SK-N-SH (cell line): ENCODE results near the gene KRT17. TPM values are rescaled to one million over a fixed set of nuclear protein-coding genes. Genes with fewer than 3 reads are reported as not detected.

ENCODE experiments used
- CTCF ChIA-PET: fragments of 300-600, 350-600 bp; formaldehyde crosslinking; extraction: SDS; loops from one replicate; lab custom pipeline; 2021; lab: Yijun Ruan, JAX
- POLR2A ChIA-PET: fragments of 350-600 bp; sonication (Branson Sonifier 250); formaldehyde crosslinking; extraction: SDS; loops from one replicate; lab custom pipeline; 2020; ENCODE audit warnings: antibody characterized with exemption, inconsistent platforms; lab: Yijun Ruan, JAX
- DNase-seq: peaks from one replicate; pipeline ENCODE4 v3.0.0; 2012
- H2AFZ ChIP-seq: fragments of 200-600 bp; sonication (generic); 2 replicates; pipeline ENCODE4 v1.8.1; 2016; ENCODE audit warnings: antibody characterized with exemption, mild to moderate bottlenecking, low read depth
- H3F3A ChIP-seq: fragments of 200-600 bp; sonication (generic); replicated peaks from 2 replicates; pipeline ENCODE3; 2016; ENCODE audit warnings: antibody characterized with exemption, mild to moderate bottlenecking; ENCODE audit not compliant: insufficient read depth
- H3K27ac ChIP-seq, 2 experiments: fragments of 200-500 bp in 1 of 2; fragments of 200-600 bp in 1 of 2; sonication (Bioruptor generic) in 1 of 2; sonication (generic), shearing (Covaris generic) in 1 of 2; 2 replicates each; pipeline versions ENCODE4 v1.5.1 to v1.6.1; 2014 to 2016; ENCODE audit warnings: low read depth in 2 of 2, inconsistent platforms in 1 of 2, low read length in 1 of 2, mild to moderate bottlenecking in 1 of 2, mixed read lengths in 1 of 2
- H3K27me3 ChIP-seq: fragments of 200-600 bp; sonication (generic), shearing (Covaris generic); 2 replicates; pipeline ENCODE4 v1.6.1; 2016; ENCODE audit warnings: mixed run types; ENCODE audit not compliant: insufficient read depth
- H3K36me3 ChIP-seq, 2 experiments: fragments of 200-500 bp in 1 of 2; fragments of 200-600 bp in 1 of 2; sonication (Bioruptor generic) in 1 of 2; sonication (generic) in 1 of 2; replicated peaks in 1 of 2; 2 replicates each; pipeline versions ENCODE3 to v1.5.1; 2014 to 2016; ENCODE audit warnings: low read length in 1 of 2, mild to moderate bottlenecking in 1 of 2; ENCODE audit not compliant: insufficient read depth in 2 of 2, control insufficient read depth in 1 of 2
- H3K4me1 ChIP-seq, 2 experiments: fragments of 200-500 bp in 1 of 2; fragments of 200-600 bp in 1 of 2; sonication (Bioruptor generic) in 1 of 2; sonication (generic), shearing (Covaris generic) in 1 of 2; 2 replicates each; pipeline versions ENCODE4 v1.5.1 to v1.6.1; 2014 to 2016; ENCODE audit warnings: low read depth in 1 of 2, low read length in 1 of 2, mixed run types in 1 of 2; ENCODE audit not compliant: insufficient read depth in 2 of 2, control insufficient read depth in 1 of 2
- H3K4me2 ChIP-seq: fragments of 200-600 bp; sonication (generic), shearing (Covaris generic); 2 replicates; pipeline ENCODE4 v1.6.1; 2017; ENCODE audit warnings: mixed run types
- H3K4me3 ChIP-seq, 2 experiments: fragments of 200-500 bp in 1 of 2; fragments of 200-600 bp in 1 of 2; sonication (Bioruptor generic) in 1 of 2; sonication (generic), shearing (Covaris generic) in 1 of 2; 2 replicates each; pipeline versions ENCODE4 v1.5.1 to v1.8.1; 2014 to 2016; ENCODE audit warnings: low read depth in 2 of 2, inconsistent platforms in 1 of 2, low read length in 1 of 2, mild to moderate bottlenecking in 1 of 2, mixed read lengths in 1 of 2, moderate library complexity in 1 of 2
- H3K79me2 ChIP-seq: fragments of 200-600 bp; sonication (generic); 2 replicates; pipeline ENCODE4 v1.8.1; 2017; ENCODE audit warnings: mild to moderate bottlenecking; ENCODE audit not compliant: insufficient read depth
- H3K9ac ChIP-seq: fragments of 200-600 bp; sonication (generic); 2 replicates; pipeline ENCODE4 v1.6.1; 2017; ENCODE audit warnings: mixed run types
- H3K9me2 ChIP-seq: fragments of 200-600 bp; sonication (generic); 2 replicates; pipeline ENCODE4 v1.6.1; 2017; ENCODE audit warnings: mixed run types
- H3K9me3 ChIP-seq: fragments of 200-600 bp; sonication (generic); 2 replicates; pipeline ENCODE4 v1.6.1; 2017; ENCODE audit warnings: mixed run types, mild to moderate bottlenecking, moderate library complexity
- H4K20me1 ChIP-seq: fragments of 200-600 bp; sonication (generic); 2 replicates; pipeline ENCODE4 v1.6.1; 2017; ENCODE audit warnings: mild to moderate bottlenecking, mixed run types; ENCODE audit not compliant: insufficient read depth
- CHD2 ChIP-seq: fragments of 150-350 bp; IDR thresholded peaks from 2 replicates; pipeline ENCODE4 v1.6.1; 2018; ENCODE audit warnings: low read length; ENCODE audit not compliant: partially characterized antibody
- EP300 ChIP-seq, 2 experiments: IDR thresholded peaks; 2 replicates each; pipeline versions ENCODE4 v1.4.0 to v1.6.1; 2012; ENCODE audit warnings: borderline replicate concordance in 1 of 2, low read depth in 1 of 2, low read length in 1 of 2
- FOSL2 ChIP-seq: IDR thresholded peaks from 2 replicates; pipeline ENCODE4 v1.4.0; 2012; ENCODE audit warnings: low read depth, mild to moderate bottlenecking, moderate library complexity, borderline replicate concordance
- FOXM1 ChIP-seq: IDR thresholded peaks from 2 replicates; pipeline ENCODE4 v1.4.0; 2012; ENCODE audit warnings: low read depth, mild to moderate bottlenecking
- GATA2 ChIP-seq: sonication (generic); formaldehyde crosslinking; IDR thresholded peaks from 2 replicates; pipeline ENCODE4 v1.5.0; 2020; ENCODE audit warnings: mild to moderate bottlenecking, missing genetic modification reagents
- JUND ChIP-seq: IDR thresholded peaks from 2 replicates; pipeline ENCODE4 v1.4.0; 2012
- MXI1 ChIP-seq: IDR thresholded peaks from 2 replicates; pipeline ENCODE4 v1.6.1; 2012; ENCODE audit warnings: mild to moderate bottlenecking, low read depth, low read length, improper control_type of control experiment
- NRF1 ChIP-seq: IDR thresholded peaks from 2 replicates; pipeline ENCODE4 v1.6.1; 2012; ENCODE audit warnings: low read depth, mild to moderate bottlenecking, low read length
- RCOR1 ChIP-seq: fragments of 150-350 bp; IDR thresholded peaks from 2 replicates; pipeline ENCODE4 v1.6.1; 2017; ENCODE audit warnings: antibody characterized with exemption, low read length
- SIN3A ChIP-seq: IDR thresholded peaks from 2 replicates; pipeline ENCODE4 v1.6.1; 2012; ENCODE audit warnings: low read depth, mild to moderate bottlenecking, low read length, moderate library complexity, borderline replicate concordance
- TAF1 ChIP-seq: IDR thresholded peaks from 2 replicates; pipeline ENCODE4 v1.6.1; 2012; ENCODE audit warnings: low read depth, mild to moderate bottlenecking, low read length, moderate library complexity, borderline replicate concordance
- TCF12 ChIP-seq: IDR thresholded peaks from 2 replicates; pipeline ENCODE4 v1.4.0; 2012
- TEAD4 ChIP-seq: IDR thresholded peaks from 2 replicates; pipeline ENCODE4 v1.4.0; 2012; ENCODE audit warnings: mild to moderate bottlenecking, borderline replicate concordance; ENCODE audit not compliant: insufficient read depth
- YY1 ChIP-seq: IDR thresholded peaks from 2 replicates; pipeline ENCODE4 v1.4.0; 2012; ENCODE audit warnings: low read depth, mild to moderate bottlenecking
- WGBS: methylation state at CpG from one replicate; pipeline ENCODE4 v1.1.6; 2017; ENCODE audit warnings: low lambda C conversion rate; 5-methylcytosine and 5-hydroxymethylcytosine counted together
- polyA plus RNA-seq, 3 experiments: library from polyadenylated mRNA; depleted of rRNA; stranded (reverse); fragments of >200 nt; gene quantifications; 2 replicates each; pipeline ENCODE4 v1.2.3, GENCODE V29; 2012
- TF ChIP-seq, protein P1 (sequence below): IDR thresholded peaks from 2 replicates; pipeline ENCODE4 v1.4.0; 2012; ENCODE audit warnings: low read depth, borderline replicate concordance
- TF ChIP-seq, protein P2 (sequence below): IDR thresholded peaks from 2 replicates; pipeline ENCODE4 v1.4.0; 2012; ENCODE audit warnings: low read depth, borderline replicate concordance
- TF ChIP-seq, protein P3 (sequence below): fragments of 200-600 bp; sonication (generic); IDR thresholded peaks from 2 replicates; pipeline ENCODE4 v1.6.1; 2017; ENCODE audit warnings: antibody characterized with exemption, mild to moderate bottlenecking, moderate library complexity
- TF ChIP-seq, protein P4 (sequence below): fragments of 150-350 bp; IDR thresholded peaks from 2 replicates; pipeline ENCODE4 v1.6.1; 2017; ENCODE audit warnings: antibody characterized with exemption, low read length, low read depth, borderline replicate concordance

KRT17 gene
- polyA plus RNA-seq, 1 of the 3 experiments (the other 2 are of a cell fraction): 0.39 TPM

DNA sequence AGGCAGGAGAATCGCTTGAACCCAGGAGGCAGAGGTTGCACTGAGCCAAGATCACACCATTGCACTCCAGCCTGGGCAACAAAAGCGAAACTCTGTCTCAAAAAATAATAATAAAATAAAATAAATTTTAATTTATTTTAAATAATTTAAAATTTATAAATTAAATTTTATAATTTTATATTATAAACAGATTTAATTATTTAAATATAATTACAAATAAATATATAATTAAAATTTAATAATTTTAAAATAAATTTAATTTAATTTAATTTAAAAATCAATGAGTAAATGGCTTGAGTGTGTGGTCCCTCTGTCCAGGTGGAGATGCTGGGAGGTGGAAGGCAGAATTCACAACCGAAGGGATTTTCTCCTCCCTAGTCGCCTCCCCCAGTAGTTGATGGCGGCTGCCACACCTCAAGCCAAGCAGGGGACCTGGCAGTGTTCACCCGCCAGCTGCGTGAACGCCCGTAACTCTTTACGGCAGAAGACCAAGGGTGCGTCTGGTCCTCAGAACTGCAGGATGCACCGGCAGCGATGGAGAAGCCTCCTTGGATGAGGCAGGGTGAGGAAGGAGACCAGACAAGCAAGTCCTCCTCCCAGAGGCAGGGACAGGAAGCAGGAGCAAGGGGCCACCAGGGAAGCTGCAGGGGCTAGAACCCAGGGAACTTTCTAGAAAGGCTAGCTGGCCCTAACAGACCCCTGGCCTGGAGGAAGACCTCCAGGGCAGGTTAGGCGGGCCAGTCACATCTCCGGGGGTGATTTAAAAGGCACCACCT lies 22.9 kb upstream of the KRT17 start:
- Histone ChIP-seq H3K9ac (no peak overlapping the region), H3K4me3 (no peak overlapping the region), H3K36me3 (no peaks in the 10 kb centered on the region), H3K27me3 (no peaks in the 10 kb centered on the region), H3K27ac (no peak overlapping the region), H3K9me3 (no peaks in the 10 kb centered on the region), H3K79me2 (no peaks in the 10 kb centered on the region), H3K4me1 (peaks cover 0 to 15% of the 10 kb centered on the region in 2 experiments; a peak in 1 of 4 replicates), H3K9me2 (no peaks in the 10 kb centered on the region), H3K4me2 (no peak overlapping the region; the same call in 1 of the 2 replicates), H4K20me1 (no peaks in the 10 kb centered on the region), H3F3A (no peaks in the 10 kb centered on the region), H2AFZ (peak overlapping the region; percentile 59; the same call in 1 of the 2 replicates)
- CTCF ChIA-PET: interaction anchor here (0.6 to 20.6 kb wide), 35 partner anchors 9 to 844 kb away, joined by 3 to 646 read pairs (median 11); partner anchors contain the start of genes KRT14, KRT15, KRT17 and KRT9
- DNase-seq: no peak
- 92% methylated on average over 10 of the region's 15 CpGs for WGBS
- TF ChIP-seq, protein P1, sequence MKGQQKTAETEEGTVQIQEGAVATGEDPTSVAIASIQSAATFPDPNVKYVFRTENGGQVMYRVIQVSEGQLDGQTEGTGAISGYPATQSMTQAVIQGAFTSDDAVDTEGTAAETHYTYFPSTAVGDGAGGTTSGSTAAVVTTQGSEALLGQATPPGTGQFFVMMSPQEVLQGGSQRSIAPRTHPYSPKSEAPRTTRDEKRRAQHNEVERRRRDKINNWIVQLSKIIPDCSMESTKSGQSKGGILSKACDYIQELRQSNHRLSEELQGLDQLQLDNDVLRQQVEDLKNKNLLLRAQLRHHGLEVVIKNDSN: no peak
- TF ChIP-seq, protein P2, sequence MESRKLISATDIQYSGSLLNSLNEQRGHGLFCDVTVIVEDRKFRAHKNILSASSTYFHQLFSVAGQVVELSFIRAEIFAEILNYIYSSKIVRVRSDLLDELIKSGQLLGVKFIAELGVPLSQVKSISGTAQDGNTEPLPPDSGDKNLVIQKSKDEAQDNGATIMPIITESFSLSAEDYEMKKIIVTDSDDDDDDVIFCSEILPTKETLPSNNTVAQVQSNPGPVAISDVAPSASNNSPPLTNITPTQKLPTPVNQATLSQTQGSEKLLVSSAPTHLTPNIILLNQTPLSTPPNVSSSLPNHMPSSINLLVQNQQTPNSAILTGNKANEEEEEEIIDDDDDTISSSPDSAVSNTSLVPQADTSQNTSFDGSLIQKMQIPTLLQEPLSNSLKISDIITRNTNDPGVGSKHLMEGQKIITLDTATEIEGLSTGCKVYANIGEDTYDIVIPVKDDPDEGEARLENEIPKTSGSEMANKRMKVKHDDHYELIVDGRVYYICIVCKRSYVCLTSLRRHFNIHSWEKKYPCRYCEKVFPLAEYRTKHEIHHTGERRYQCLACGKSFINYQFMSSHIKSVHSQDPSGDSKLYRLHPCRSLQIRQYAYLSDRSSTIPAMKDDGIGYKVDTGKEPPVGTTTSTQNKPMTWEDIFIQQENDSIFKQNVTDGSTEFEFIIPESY: no peak
- no peak for TF ChIP-seq NRF1
- no peak for TF ChIP-seq RCOR1
- TF ChIP-seq FOSL2: no peak
- TF ChIP-seq TCF12: no peak
- TF ChIP-seq EP300 (IDR thresholded peaks at IDR 0.05; ENCODE audit: borderline replicate concordance in 1 of 2, low read depth in 1 of 2, low read length in 1 of 2): no peak
- no peak for TF ChIP-seq CHD2
- no peak for TF ChIP-seq GATA2 (CRISPR knock-in tag)
- TF ChIP-seq TAF1: no peak
- no peak for TF ChIP-seq SIN3A
- no peak for TF ChIP-seq TEAD4
- no peak for TF ChIP-seq FOXM1
- no peak for TF ChIP-seq YY1
- no peak for TF ChIP-seq MXI1
- TF ChIP-seq, protein P3, sequence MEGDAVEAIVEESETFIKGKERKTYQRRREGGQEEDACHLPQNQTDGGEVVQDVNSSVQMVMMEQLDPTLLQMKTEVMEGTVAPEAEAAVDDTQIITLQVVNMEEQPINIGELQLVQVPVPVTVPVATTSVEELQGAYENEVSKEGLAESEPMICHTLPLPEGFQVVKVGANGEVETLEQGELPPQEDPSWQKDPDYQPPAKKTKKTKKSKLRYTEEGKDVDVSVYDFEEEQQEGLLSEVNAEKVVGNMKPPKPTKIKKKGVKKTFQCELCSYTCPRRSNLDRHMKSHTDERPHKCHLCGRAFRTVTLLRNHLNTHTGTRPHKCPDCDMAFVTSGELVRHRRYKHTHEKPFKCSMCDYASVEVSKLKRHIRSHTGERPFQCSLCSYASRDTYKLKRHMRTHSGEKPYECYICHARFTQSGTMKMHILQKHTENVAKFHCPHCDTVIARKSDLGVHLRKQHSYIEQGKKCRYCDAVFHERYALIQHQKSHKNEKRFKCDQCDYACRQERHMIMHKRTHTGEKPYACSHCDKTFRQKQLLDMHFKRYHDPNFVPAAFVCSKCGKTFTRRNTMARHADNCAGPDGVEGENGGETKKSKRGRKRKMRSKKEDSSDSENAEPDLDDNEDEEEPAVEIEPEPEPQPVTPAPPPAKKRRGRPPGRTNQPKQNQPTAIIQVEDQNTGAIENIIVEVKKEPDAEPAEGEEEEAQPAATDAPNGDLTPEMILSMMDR: no peak
- no peak for TF ChIP-seq JUND
- TF ChIP-seq, protein P4, sequence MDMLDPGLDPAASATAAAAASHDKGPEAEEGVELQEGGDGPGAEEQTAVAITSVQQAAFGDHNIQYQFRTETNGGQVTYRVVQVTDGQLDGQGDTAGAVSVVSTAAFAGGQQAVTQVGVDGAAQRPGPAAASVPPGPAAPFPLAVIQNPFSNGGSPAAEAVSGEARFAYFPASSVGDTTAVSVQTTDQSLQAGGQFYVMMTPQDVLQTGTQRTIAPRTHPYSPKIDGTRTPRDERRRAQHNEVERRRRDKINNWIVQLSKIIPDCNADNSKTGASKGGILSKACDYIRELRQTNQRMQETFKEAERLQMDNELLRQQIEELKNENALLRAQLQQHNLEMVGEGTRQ: no peak
- POLR2A ChIA-PET: interaction anchor here (1.3 kb wide), 1 partner anchor 26 kb away, joined by 3 read pairs; no protein-coding TSS in a partner anchor
